UCSD-AML1 (cell line): Measurements from ENCODE around the gene HAX1.
"Not testable (repeated sequence)": the region's sequence is repeated elsewhere in the genome, so short reads cannot be mapped to it uniquely, and the experiment has no call there.

Source experiments
- DNase-seq: peaks from one replicate; lab custom pipeline; 2025; ENCODE audit not compliant: unreplicated experiment; lab: John Stamatoyannopoulos, UW

The HAX1 gene

GRCh38 chr1:154272217-154272998, at the start of gene HAX1:
HAX1 (plus strand) TSS chr1:154272629; CDS start chr1:154272724, 95 bp downstream.
- DNase-seq, result peak; percentile 96

DNA sequence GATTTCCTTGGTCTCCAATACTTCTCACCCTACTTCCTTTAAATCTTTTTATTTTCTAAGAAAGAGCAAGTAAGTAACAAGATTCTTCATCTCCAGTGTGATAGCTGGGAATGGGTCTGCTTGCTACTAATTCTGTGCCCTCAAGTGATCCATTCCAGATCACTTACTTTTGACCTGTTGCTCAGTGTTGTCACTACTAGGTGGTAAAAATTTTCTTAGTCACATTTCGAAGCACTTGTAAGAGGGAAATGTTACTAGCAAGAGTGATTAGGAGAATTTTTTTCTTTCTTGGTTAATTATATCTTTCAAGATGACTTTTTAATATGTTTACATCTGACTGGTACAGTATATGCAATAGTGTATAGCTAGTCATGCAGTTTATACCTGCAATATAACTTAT, 49.5 kb upstream of the HAX1 start:
- no peak for DNase-seq

DNA sequence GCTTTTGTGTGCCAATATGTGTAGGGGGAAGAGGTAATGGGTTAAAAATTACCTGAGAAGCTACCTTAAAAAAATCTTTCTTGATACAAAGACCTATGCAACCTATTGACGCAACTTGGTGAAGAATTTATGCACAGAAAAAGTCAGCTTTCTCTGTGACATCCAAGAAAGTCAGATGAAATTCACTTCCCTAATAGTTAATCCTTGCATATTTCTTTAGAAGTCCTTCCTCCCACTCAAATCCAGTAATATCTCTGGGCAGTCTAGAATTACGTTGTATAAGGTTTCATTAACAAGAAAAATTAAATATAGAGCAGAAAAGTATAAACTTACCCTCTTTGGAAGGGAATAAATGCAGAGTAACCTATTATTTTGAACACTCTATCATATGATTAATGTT, 48.8 kb upstream of the HAX1 start:
- no peak for DNase-seq

DNA sequence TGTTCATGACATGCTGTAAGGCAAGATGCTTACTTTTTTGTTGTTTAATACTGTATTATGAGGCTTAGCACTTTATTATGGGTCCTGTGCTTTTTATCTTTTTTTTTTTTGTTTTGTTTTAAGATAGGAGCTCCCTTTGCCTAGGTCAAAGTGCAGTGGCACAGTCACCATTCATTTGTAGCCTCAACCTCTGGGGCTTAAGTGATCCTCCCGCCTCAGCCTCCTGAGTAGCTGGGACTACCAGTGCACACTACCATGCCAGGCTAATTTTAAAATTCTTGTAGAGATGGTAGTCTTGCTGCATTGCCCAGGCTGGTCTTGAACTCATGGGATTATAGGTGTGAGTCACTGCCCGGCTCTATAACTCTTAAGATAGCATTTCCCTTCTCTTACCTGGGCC, 47.1 kb upstream of the HAX1 start:
- DNase-seq, result no peak

GRCh38 chr1:154231112-154231511, 41.3 kb upstream of the HAX1 start:
- DNase-seq, result not testable (repeated sequence)

GRCh38 chr1:154233127-154233526, 39.3 kb upstream of the HAX1 start:
- not testable (repeated sequence) for DNase-seq

DNA sequence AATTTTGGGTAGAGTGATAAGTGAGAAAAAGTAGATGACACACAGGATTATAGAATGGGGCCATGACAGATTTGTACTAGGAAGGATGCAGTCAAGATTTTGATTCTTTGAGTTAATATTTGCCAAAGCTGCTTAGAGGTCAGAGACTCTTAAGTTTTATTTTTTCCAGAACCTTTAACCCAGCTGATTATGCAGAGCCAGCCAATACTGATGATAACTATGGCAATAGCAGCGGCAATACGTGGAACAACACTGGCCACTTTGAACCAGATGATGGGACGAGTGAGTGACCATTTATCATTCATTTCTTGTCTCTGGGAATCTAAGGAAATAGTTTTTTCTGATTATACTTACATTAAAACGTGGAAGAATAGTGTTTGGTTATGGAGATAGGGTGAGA, 35.6 kb upstream of the HAX1 start:
- DNase-seq, result no peak

- DNase-seq, result no peak
Observed at GRCh38 chr1:154237435-154237834, 35.0 kb upstream of the HAX1 start.

GRCh38 chr1:154237880-154238506, 34.4 kb upstream of the HAX1 start:
- DNase-seq, result no peak

DNA sequence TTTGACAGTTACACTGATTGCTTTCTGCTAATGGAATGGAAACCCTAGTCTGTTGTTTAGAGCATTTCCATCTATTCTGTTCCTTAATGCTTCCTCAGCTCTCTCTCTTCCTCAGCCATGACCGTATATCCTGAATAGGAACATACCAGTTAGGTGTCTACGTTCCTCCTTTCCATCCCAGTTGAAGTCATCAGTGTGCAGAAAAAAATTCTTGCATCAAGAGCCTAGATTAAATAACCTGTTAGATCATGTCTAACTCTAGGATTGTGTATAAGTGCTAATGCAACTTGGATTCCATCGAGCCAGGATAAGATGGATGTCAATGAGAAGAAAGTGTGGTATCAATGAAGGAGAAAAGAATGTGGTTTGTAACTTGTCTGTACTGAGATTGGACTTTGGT, 32.9 kb upstream of the HAX1 start:
- no peak for DNase-seq

GRCh38 chr1:154240294-154240833, 32.1 kb upstream of the HAX1 start:
- DNase-seq, result no peak

DNA sequence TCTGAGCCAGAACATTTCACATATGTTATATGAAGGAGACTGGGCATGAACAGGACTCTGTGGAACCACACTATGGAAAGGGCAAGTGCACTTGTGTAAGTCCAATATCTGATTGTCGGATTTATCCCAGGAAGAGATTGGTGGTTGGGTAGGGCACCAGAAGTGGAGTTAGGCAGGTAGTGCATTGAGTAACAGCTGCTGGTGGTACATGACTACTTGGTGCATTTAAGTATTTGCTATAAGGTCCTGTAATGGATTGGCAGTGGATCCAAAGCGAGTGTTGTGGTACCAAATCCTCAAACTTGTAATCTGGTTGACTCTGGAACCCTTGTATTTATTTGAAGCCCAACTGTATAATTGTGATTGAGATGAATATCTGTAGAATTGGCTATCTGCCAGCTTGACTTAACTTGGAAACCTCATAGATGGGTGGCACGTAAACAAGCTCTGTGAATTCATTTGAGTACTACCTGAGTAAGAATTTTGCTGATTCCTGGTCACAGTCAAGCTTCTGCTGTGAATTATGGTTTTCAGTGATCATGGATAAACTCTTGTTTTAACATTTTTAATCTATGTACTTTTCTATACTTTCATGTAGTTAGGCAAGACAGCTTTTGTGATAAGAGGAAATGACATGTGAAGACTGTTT, 30.6 kb upstream of the HAX1 start:
- DNase-seq, result no peak

GRCh38 chr1:154253671-154254070, 18.8 kb upstream of the HAX1 start:
- DNase-seq, result no peak

- no peak for DNase-seq
Observed at GRCh38 chr1:154256686-154257085, 15.7 kb upstream of the HAX1 start.

GRCh38 chr1:154258784-154259183, 13.6 kb upstream of the HAX1 start:
- DNase-seq, result no peak

- DNase-seq, result no peak
Observed at GRCh38 chr1:154260127-154260526, 12.3 kb upstream of the HAX1 start.

DNA sequence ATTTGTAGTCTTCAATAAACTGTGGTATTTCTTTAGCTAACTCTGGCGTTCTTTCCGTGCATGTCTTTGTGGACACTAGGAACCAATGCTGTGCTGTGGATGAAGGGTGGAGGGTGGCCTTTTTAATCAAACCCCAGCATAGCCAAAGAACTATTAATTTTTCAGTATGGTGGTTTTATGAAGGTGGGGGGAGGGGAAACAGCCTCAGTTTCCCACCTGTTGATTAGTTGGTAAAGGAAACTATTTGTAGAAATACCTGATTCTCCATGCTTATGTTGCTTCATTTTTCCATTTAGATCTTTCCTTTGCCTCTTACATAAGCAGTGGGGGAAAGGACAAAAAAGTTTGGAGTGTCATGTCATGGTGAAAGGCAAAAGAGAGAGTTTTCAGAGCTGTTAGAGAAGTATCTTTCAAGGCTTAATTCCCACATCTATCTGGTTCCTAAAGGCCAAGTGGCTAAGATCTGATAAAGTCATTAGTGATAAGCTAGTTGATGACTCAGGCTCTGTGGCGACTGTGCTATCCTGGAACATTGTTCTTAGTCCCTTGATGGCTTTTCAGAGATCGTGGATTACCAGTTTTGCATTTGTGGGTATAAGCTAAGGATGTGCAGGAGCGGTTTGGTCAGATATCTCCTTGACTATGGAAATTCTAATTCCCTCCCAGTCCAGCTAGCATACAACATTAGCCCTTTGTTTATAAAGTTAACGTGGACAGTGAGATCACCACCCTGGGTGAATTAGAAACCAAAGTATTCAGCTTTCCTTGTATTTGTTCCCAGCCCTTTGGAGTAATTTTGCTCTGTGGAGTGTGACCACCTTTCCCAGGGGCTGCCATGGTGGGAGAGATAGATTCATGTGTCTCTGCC, 8.7 kb upstream of the HAX1 start:
- DNase-seq, result no peak

GRCh38 chr1:154264454-154264853, 8.0 kb upstream of the HAX1 start:
- no peak for DNase-seq

DNA sequence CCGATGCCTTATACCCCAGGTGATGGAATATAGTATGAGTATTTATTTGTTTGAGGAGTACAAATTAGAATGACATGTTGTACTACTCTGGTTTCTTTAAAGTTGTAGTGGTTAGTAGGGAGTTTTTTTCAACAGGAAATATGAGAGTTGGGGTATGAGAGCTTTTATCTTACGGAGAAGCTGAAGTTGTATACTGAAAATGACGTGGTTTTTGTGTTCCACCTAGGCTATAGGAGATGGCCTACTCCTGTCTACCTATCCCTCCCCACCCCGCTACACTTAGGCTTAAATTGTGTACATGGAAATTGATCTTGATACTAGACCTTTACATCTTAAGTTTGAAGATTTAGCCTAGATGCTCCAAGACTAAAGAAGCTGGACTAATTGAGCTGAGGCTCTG, 6.8 kb upstream of the HAX1 start:
- DNase-seq, result no peak

GRCh38 chr1:154270833-154271232, 1.6 kb upstream of the HAX1 start:
- DNase-seq, result no peak

DNA sequence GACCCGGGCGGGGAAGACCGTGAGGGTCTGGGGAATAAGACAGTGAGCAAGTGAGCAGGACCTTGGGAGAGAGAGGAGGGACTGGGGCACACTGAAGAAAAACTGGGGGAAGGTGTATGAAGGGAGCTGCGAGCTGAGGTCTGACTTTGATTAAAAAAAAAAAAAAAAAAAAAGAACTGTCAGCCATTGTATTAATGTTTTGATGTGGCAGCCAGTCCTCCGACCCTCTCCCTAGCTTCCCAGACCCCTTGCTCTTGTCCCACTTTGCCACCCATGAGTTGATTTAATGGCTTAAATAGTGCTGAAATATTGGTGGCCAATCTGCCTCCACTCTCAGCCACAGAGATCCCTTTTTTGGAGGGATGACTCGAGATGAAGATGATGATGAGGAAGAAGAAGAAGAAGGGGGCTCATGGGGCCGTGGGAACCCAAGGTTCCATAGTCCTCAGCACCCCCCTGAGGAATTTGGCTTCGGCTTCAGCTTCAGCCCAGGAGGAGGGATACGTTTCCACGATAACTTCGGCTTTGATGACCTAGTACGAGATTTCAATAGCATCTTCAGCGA, 652 bp downstream of the HAX1 start:
- DNase-seq, result no peak
